ENCODE measurements around the gene KMT2D.

Gene KMT2D

GRCh38 chr12:49017891-49018260 is 42.7 kb downstream of the KMT2D start:
- DNase-seq (peak; percentile 47), ATAC-seq (ENCODE audit: insufficient read depth, low read depth) (peak; percentile 9; the same call in 2 of the 3 replicates)
- TF ChIP-seq EZH2 (IDR thresholded peaks at IDR 0.05; ENCODE audit: borderline replicate concordance, low read depth, low read length, severe bottlenecking) (no peak), CTCF (IDR thresholded peaks at IDR 0.05; ENCODE audit: borderline replicate concordance, extremely low read depth, low read length, poor library complexity, severe bottlenecking) (no peak)
- peak overlapping the region; percentile 91 for H3K4me2 ChIP-seq (ENCODE audit: insufficient read depth, low read length)
- no peaks in the 10 kb centered on the region for H4K20me1 ChIP-seq (ENCODE audit: insufficient read depth, low read length)
- H3K36me3 ChIP-seq (ENCODE audit: insufficient read depth, low read length), result peaks cover 30% of the 10 kb centered on the region
- H3K79me2 ChIP-seq (ENCODE audit: insufficient read depth, low read length), result peaks cover 38% of the 10 kb centered on the region
- peak overlapping the region; percentile 70 for H3K9ac ChIP-seq (ENCODE audit: low read depth, low read length)
- H2AFZ ChIP-seq (ENCODE audit: low read depth, low read length), result peak overlapping the region; percentile 85
- H3K27ac ChIP-seq (ENCODE audit: low read length), result peak overlapping the region; percentile 82
- H3K4me3 ChIP-seq (ENCODE audit: low read depth in 1 of 2, low read length in 2 of 2), result peak overlapping the region; percentile 36 to 66
- H3K9me3 ChIP-seq (ENCODE audit: insufficient read depth, low read length, severe bottlenecking), result no peaks in the 10 kb centered on the region
- H3K27me3 ChIP-seq (ENCODE audit: insufficient read depth, low read length, poor library complexity), result no peaks in the 10 kb centered on the region
- H3K4me1 ChIP-seq (ENCODE audit: insufficient read depth, low read length), result peaks cover 30% of the 10 kb centered on the region

- H3K27me3 ChIP-seq (ENCODE audit: insufficient read depth, low read length, poor library complexity), result no peaks in the 10 kb centered on the region
- ATAC-seq (ENCODE audit: insufficient read depth, low read depth) (no peak), DNase-seq (no peak)
- peaks cover 27% of the 10 kb centered on the region for H3K4me1 ChIP-seq (ENCODE audit: insufficient read depth, low read length)
- H3K4me2 ChIP-seq (ENCODE audit: insufficient read depth, low read length), result no peak overlapping the region
- no peak overlapping the region for H2AFZ ChIP-seq (ENCODE audit: low read depth, low read length)
- TF ChIP-seq CTCF (IDR thresholded peaks at IDR 0.05; ENCODE audit: borderline replicate concordance, extremely low read depth, low read length, poor library complexity, severe bottlenecking) (no peak), EZH2 (IDR thresholded peaks at IDR 0.05; ENCODE audit: borderline replicate concordance, low read depth, low read length, severe bottlenecking) (no peak)
- H3K27ac ChIP-seq (ENCODE audit: low read length), result no peak overlapping the region
- no peak overlapping the region for H3K4me3 ChIP-seq (ENCODE audit: low read depth in 1 of 2, low read length in 2 of 2)
- no peaks in the 10 kb centered on the region for H3K9me3 ChIP-seq (ENCODE audit: insufficient read depth, low read length, severe bottlenecking)
- no peak overlapping the region for H3K9ac ChIP-seq (ENCODE audit: low read depth, low read length)
- H3K36me3 ChIP-seq (ENCODE audit: insufficient read depth, low read length), result peaks cover 24% of the 10 kb centered on the region
- H4K20me1 ChIP-seq (ENCODE audit: insufficient read depth, low read length), result no peaks in the 10 kb centered on the region
- peaks cover 38% of the 10 kb centered on the region for H3K79me2 ChIP-seq (ENCODE audit: insufficient read depth, low read length)
Observed at GRCh38 chr12:49015196-49015595, 45.4 kb downstream of the KMT2D start.

GRCh38 chr12:49014547-49014946 is 46.0 kb downstream of the KMT2D start:
- Histone ChIP-seq H2AFZ (ENCODE audit: low read depth, low read length) (no peak overlapping the region), H3K4me3 (ENCODE audit: low read depth in 1 of 2, low read length in 2 of 2) (no peak overlapping the region), H3K9ac (ENCODE audit: low read depth, low read length) (no peak overlapping the region), H3K27ac (ENCODE audit: low read length) (no peak overlapping the region), H3K79me2 (ENCODE audit: insufficient read depth, low read length) (peaks cover 38% of the 10 kb centered on the region), H3K36me3 (ENCODE audit: insufficient read depth, low read length) (peaks cover 25% of the 10 kb centered on the region), H4K20me1 (ENCODE audit: insufficient read depth, low read length) (no peaks in the 10 kb centered on the region), H3K9me3 (ENCODE audit: insufficient read depth, low read length, severe bottlenecking) (no peaks in the 10 kb centered on the region), H3K27me3 (ENCODE audit: insufficient read depth, low read length, poor library complexity) (no peaks in the 10 kb centered on the region), H3K4me2 (ENCODE audit: insufficient read depth, low read length) (no peak overlapping the region), H3K4me1 (ENCODE audit: insufficient read depth, low read length) (peaks cover 22% of the 10 kb centered on the region)
- DNase-seq (no peak), ATAC-seq (ENCODE audit: insufficient read depth, low read depth) (no peak)
- TF ChIP-seq EZH2 (IDR thresholded peaks at IDR 0.05; ENCODE audit: borderline replicate concordance, low read depth, low read length, severe bottlenecking), result no peak
- TF ChIP-seq CTCF (IDR thresholded peaks at IDR 0.05; ENCODE audit: borderline replicate concordance, extremely low read depth, low read length, poor library complexity, severe bottlenecking), result peak; percentile 30

- Histone ChIP-seq H3K9me3 (ENCODE audit: insufficient read depth, low read length, severe bottlenecking) (no peaks in the 10 kb centered on the region), H3K4me3 (ENCODE audit: low read depth in 1 of 2, low read length in 2 of 2) (no peak overlapping the region), H2AFZ (ENCODE audit: low read depth, low read length) (no peak overlapping the region), H3K27ac (ENCODE audit: low read length) (no peak overlapping the region), H3K79me2 (ENCODE audit: insufficient read depth, low read length) (peaks cover 38% of the 10 kb centered on the region), H3K36me3 (ENCODE audit: insufficient read depth, low read length) (peaks cover 29% of the 10 kb centered on the region), H4K20me1 (ENCODE audit: insufficient read depth, low read length) (no peaks in the 10 kb centered on the region), H3K27me3 (ENCODE audit: insufficient read depth, low read length, poor library complexity) (no peaks in the 10 kb centered on the region), H3K4me1 (ENCODE audit: insufficient read depth, low read length) (peaks cover 19% of the 10 kb centered on the region), H3K9ac (ENCODE audit: low read depth, low read length) (no peak overlapping the region), H3K4me2 (ENCODE audit: insufficient read depth, low read length) (no peak overlapping the region)
- ATAC-seq (ENCODE audit: insufficient read depth, low read depth) (no peak), DNase-seq (no peak)
- no peak for TF ChIP-seq CTCF (IDR thresholded peaks at IDR 0.05; ENCODE audit: borderline replicate concordance, extremely low read depth, low read length, poor library complexity, severe bottlenecking)
- TF ChIP-seq EZH2 (IDR thresholded peaks at IDR 0.05; ENCODE audit: borderline replicate concordance, low read depth, low read length, severe bottlenecking), result no peak
Observed at GRCh38 chr12:49013428-49013827, 47.2 kb downstream of the KMT2D start.

Data from DND-41 (cell line).